Caco-2 (cell line): ENCODE measurements around the gene RAB19. TPM values are rescaled to one million over a fixed set of nuclear protein-coding genes. Genes with fewer than 3 reads are reported as not detected.
A peak's percentile ranks its signal among the peaks of the same experiment; 100 is the strongest.

Source experiments
- BruUV-seq: library from RNA; stranded (reverse); fragments of 400-500 nt; replicated peaks from 2 replicates; lab custom pipeline; 2021; lab: Mats Ljungman, UMichigan
- CTCF ChIA-PET: fragments of 300-600 bp; sonication (Branson Sonifier 250); formaldehyde crosslinking; loops from one replicate; lab custom pipeline; 2022; ENCODE audit warnings: antibody characterized with exemption; lab: Charles Lee
- POLR2A ChIA-PET: fragments of 300-600 bp; sonication (Branson Sonifier 250); formaldehyde crosslinking; loops from one replicate; lab custom pipeline; 2022; ENCODE audit warnings: antibody characterized with exemption; lab: Charles Lee
- DNase-seq, 2 experiments: peaks; one replicate each; pipeline versions ENCODE4 v3.0.0 to v3.0.0-alpha.2; 2020 to 2022
- H3K27me3 ChIP-seq: replicated peaks from 2 replicates; pipeline ENCODE4 v1.6.0; 2011; ENCODE audit warnings: low read length; ENCODE audit not compliant: control insufficient read depth, insufficient read depth
- H3K36me3 ChIP-seq: 2 replicates; pipeline ENCODE4 v1.5.1; 2011; ENCODE audit warnings: low read length; ENCODE audit not compliant: control insufficient read depth, insufficient read depth
- H3K4me1 ChIP-seq: fragments of 250-450 bp; sonication (Bioruptor Pico); 2 replicates; pipeline ENCODE4 v1.5.1; 2020; ENCODE audit warnings: mild to moderate bottlenecking
- H3K4me3 ChIP-seq: 2 replicates; pipeline ENCODE4 v1.5.1; 2011; ENCODE audit warnings: low read depth, mild to moderate bottlenecking, control low read depth, low read length
- H3K9me3 ChIP-seq: fragments of 250-450 bp; sonication (Bioruptor Pico); 2 replicates; pipeline ENCODE4 v1.5.1; 2020; ENCODE audit warnings: mild to moderate bottlenecking, moderate library complexity
- H3K27ac Mint-ChIP-seq: one replicate; pipeline ENCODE4 v1.8.0; 2022; ENCODE audit warnings: mixed read lengths; ENCODE audit not compliant: unreplicated experiment
- H3K27me3 Mint-ChIP-seq: one replicate; pipeline ENCODE4 v1.8.0; 2022; ENCODE audit warnings: mixed read lengths; ENCODE audit not compliant: insufficient read depth, unreplicated experiment
- H3K36me3 Mint-ChIP-seq: one replicate; pipeline ENCODE4 v1.8.0; 2022; ENCODE audit warnings: mild to moderate bottlenecking, mixed read lengths; ENCODE audit not compliant: insufficient read depth, unreplicated experiment
- H3K4me1 Mint-ChIP-seq: one replicate; pipeline ENCODE4 v1.8.0; 2022; ENCODE audit warnings: low read depth, mixed read lengths; ENCODE audit not compliant: unreplicated experiment
- H3K4me3 Mint-ChIP-seq: one replicate; pipeline ENCODE4 v1.8.0; 2022; ENCODE audit warnings: mild to moderate bottlenecking, moderate library complexity, mixed read lengths; ENCODE audit not compliant: unreplicated experiment
- H3K9me3 Mint-ChIP-seq: one replicate; pipeline ENCODE4 v1.8.0; 2022; ENCODE audit warnings: mixed read lengths; ENCODE audit not compliant: unreplicated experiment
- intact Hi-C: fragments of 100-400 bp; cut with micrococcal nuclease; formaldehyde crosslinking; loops from one replicate; pipeline ENCODE4 v1.10.0; 2022; ENCODE audit not compliant: unreplicated experiment
- total RNA-seq: library from RNA; stranded (reverse); gene quantifications from 2 replicates; pipeline ENCODE4 v1.2.3, GENCODE V29; 2022
- TF ChIP-seq, protein P1 (sequence below), 2 experiments: fragments of 200-600 bp in 1 of 2; IDR thresholded peaks; 1 replicate in 1 of 2; 2 replicates in 1 of 2; pipeline versions ENCODE4 v1.5.1 to v1.8.0; 2011 to 2022; ENCODE audit warnings: antibody characterized with exemption in 1 of 2, control low read depth in 1 of 2, inconsistent platforms in 1 of 2, low read depth in 1 of 2, low read length in 1 of 2, mild to moderate bottlenecking in 1 of 2, moderate library complexity in 1 of 2; ENCODE audit not compliant: insufficient read depth in 1 of 2, severe bottlenecking in 1 of 2, unreplicated experiment in 1 of 2

RAB19 gene
- total RNA-seq, 1 experiment from 2014 or later: 3.8 TPM

- Mint-ChIP-seq H3K9me3 (no peaks in the 10 kb centered on the region), H3K4me1 (no peaks in the 10 kb centered on the region), H3K4me3 (no peak overlapping the region), H3K27ac (no peak overlapping the region), H3K27me3 (no peaks in the 10 kb centered on the region), H3K36me3 (peaks cover 2% of the 10 kb centered on the region)
- POLR2A ChIA-PET: no interaction called here
- no TSS peak for BruUV-seq
- no peak overlapping the region for H3K4me3 ChIP-seq
- H3K27me3 ChIP-seq: no peaks in the 10 kb centered on the region
- H3K9me3 ChIP-seq: no peaks in the 10 kb centered on the region
- CTCF ChIA-PET: no interaction called here
- DNase-seq: no peak
- H3K36me3 ChIP-seq: no peaks in the 10 kb centered on the region
- intact Hi-C loops: no loop called here
- 0 out of 2 replicates have a peak, but pooled peaks cover 5% of the 10 kb centered on the region for H3K4me1 ChIP-seq
- TF ChIP-seq, protein P1, sequence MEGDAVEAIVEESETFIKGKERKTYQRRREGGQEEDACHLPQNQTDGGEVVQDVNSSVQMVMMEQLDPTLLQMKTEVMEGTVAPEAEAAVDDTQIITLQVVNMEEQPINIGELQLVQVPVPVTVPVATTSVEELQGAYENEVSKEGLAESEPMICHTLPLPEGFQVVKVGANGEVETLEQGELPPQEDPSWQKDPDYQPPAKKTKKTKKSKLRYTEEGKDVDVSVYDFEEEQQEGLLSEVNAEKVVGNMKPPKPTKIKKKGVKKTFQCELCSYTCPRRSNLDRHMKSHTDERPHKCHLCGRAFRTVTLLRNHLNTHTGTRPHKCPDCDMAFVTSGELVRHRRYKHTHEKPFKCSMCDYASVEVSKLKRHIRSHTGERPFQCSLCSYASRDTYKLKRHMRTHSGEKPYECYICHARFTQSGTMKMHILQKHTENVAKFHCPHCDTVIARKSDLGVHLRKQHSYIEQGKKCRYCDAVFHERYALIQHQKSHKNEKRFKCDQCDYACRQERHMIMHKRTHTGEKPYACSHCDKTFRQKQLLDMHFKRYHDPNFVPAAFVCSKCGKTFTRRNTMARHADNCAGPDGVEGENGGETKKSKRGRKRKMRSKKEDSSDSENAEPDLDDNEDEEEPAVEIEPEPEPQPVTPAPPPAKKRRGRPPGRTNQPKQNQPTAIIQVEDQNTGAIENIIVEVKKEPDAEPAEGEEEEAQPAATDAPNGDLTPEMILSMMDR (IDR thresholded peaks at IDR 0.05; ENCODE audit: insufficient read depth in 1 of 2, low read depth in 1 of 2, low read length in 1 of 2, severe bottlenecking in 1 of 2, unreplicated experiment in 1 of 2): no peak
Measured at GRCh38 chr7:140441519-140441918, 37.7 kb downstream of the RAB19 start.

DNA sequence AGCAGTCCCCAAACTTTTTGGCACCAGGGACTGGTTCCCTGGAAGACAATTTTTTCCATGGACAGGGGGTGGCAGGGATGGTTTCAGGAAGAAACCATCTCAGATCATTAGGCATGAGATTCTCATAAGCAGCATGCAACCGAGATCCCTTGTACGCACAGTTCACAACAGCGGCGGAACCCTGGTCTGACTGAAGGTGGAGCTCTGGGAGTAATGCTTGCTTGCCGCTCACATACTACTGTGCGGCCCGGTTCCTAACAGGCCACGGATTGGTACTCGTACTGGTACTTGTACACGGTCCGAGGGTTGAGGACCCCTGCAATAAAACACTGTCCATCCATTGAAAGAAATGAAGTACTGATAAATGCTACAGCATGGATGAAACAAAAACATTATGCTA, 42.6 kb downstream of the RAB19 start:
- Mint-ChIP-seq H3K4me1 (no peaks in the 10 kb centered on the region), H3K27me3 (no peaks in the 10 kb centered on the region), H3K27ac (no peak overlapping the region), H3K9me3 (no peaks in the 10 kb centered on the region), H3K36me3 (peaks cover 6% of the 10 kb centered on the region), H3K4me3 (no peak overlapping the region)
- BruUV-seq: no TSS peak
- ChIA-PET POLR2A (no interaction called here), CTCF (no interaction called here)
- Histone ChIP-seq H3K4me3 (no peak overlapping the region), H3K27me3 (no peaks in the 10 kb centered on the region), H3K36me3 (no peaks in the 10 kb centered on the region), H3K4me1 (no peaks in the 10 kb centered on the region; the same call in 1 of the 2 replicates), H3K9me3 (no peaks in the 10 kb centered on the region)
- TF ChIP-seq, protein P1 (IDR thresholded peaks at IDR 0.05; ENCODE audit: insufficient read depth in 1 of 2, low read depth in 1 of 2, low read length in 1 of 2, severe bottlenecking in 1 of 2, unreplicated experiment in 1 of 2): no peak
- intact Hi-C loops: no loop called here
- peak in 1 of 2 experiments; percentile 11 for DNase-seq

DNA sequence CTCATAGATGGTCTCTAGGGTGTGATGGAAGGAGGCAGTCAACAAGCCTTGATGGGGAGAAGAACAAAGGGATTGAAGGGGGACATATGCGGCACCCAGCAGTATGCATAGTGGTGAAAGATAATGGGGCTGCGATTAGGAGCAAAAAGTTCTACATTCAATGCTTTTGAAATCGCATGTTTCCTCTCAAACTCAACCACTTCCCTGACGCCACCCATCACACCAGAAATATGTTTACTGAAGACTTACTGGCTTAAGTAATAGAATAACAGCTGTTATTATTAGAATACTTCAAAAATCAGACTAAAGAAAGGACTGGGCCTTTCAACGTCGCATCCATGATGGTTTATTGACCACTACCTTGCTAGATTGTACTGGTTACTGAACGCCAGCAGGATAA, 44.0 kb downstream of the RAB19 start:
- no peaks in the 10 kb centered on the region for H3K27me3 ChIP-seq
- H3K9me3 Mint-ChIP-seq: no peaks in the 10 kb centered on the region
- ChIA-PET POLR2A (no interaction called here), CTCF (no interaction called here)
- peaks cover 14% of the 10 kb centered on the region for H3K36me3 Mint-ChIP-seq
- H3K4me1 ChIP-seq: peaks cover 8% of the 10 kb centered on the region; the same call in 1 of the 2 replicates
- H3K9me3 ChIP-seq: no peaks in the 10 kb centered on the region
- TF ChIP-seq, protein P1 (IDR thresholded peaks at IDR 0.05; ENCODE audit: insufficient read depth in 1 of 2, low read depth in 1 of 2, low read length in 1 of 2, severe bottlenecking in 1 of 2, unreplicated experiment in 1 of 2): no peak
- H3K36me3 ChIP-seq: no peaks in the 10 kb centered on the region
- H3K27ac Mint-ChIP-seq: no peak overlapping the region
- intact Hi-C loops: no loop called here
- no TSS peak for BruUV-seq
- no peaks in the 10 kb centered on the region for H3K27me3 Mint-ChIP-seq
- peaks cover under 1% of the 10 kb centered on the region for H3K4me1 Mint-ChIP-seq
- H3K4me3 Mint-ChIP-seq: no peak overlapping the region
- DNase-seq: no peak
- no peak overlapping the region for H3K4me3 ChIP-seq
